ENCODE data around the gene TNIP1. TPM values are rescaled to one million over a fixed set of nuclear protein-coding genes. Genes with fewer than 3 reads are reported as not detected.
A peak's percentile ranks its signal among the peaks of the same experiment; 100 is the strongest.

TNIP1 gene
- polyA plus RNA-seq, 2 of the 4 experiments (the other 2 are of a cell fraction): 48.4 to 53.4 TPM

- ATAC-seq (no peak), FAIRE-seq (no peak), DNase-seq (ENCODE audit: low read depth in 1 of 2, low spot score in 1 of 2) (no peak)
- Histone ChIP-seq H3K4me3 (no peak overlapping the region), H3K4me2 (no peak overlapping the region), H3K4me1 (peaks cover 20% of the 10 kb centered on the region), H3K9me3 (no peaks in the 10 kb centered on the region), H3K27ac (peak overlapping the region in 1 of 2 experiments; percentile 17; a peak in 1 of 6 replicates)
- TF ChIP-seq CTCF (IDR thresholded peaks at IDR 0.05) (no peak), FOSL2 (IDR thresholded peaks at IDR 0.05) (no peak), FOSL2 (CRISPR knock-in tag; IDR thresholded peaks at IDR 0.05) (no peak), MAFK (IDR thresholded peaks at IDR 0.05; ENCODE audit: partially characterized antibody) (no peak), POLR2AphosphoS2 (conservative IDR thresholded peaks at IDR 0.05; ENCODE audit: low read length) (no peak), HOXB5 (CRISPR knock-in tag; IDR thresholded peaks at IDR 0.05) (no peak), POLR2A (IDR thresholded peaks at IDR 0.05; ENCODE audit: low read length) (no peak), GATA3 (IDR thresholded peaks at IDR 0.05; ENCODE audit: borderline replicate concordance) (no peak)
- ChIA-PET CTCF (interaction anchor here (1.6 to 13.9 kb wide), 5 partner anchors 11 to 110 kb away, joined by 5 to 704 read pairs (median 151); partner anchors contain the start of gene TNIP1), POLR2A (no interaction called here)
- WGBS (ENCODE audit: missing lambda C conversion rate): 90% methylated on average over 3 of the region's 3 CpGs
Observed at GRCh38 chr5:151054709-151055108, 26.1 kb downstream of the TNIP1 start.

DNA sequence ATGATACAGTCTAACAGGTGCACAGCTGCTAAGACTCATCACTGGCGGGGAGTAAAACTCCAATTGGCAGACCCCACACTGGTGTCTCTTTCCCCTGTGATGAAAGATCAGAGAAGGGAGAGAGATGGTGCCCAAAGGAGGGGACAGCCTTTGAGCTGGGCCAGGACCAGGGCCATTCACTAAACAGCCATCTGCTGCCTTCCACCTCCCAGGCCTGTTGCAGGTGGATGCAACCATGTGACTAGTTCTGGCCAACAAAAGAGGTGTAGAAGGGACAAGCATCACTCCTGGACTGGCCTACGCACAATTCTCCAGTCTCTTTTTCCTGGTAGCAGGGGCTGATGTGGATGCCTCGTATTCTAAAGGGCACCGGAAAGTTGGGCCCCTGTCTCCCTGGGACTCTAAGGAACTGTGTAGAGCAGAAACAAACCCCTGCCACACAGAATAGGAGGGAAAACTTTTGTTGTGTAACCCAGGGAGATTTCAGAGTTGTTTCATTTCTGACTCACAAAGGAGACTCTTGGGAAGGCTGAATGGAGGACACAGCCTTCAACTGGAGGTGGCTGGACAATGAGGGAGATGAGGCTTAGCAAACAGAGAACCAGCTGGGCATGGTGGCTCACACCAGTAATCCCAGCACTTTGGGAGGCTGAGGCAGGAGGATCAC is 26.9 kb downstream of the TNIP1 start:
- ATAC-seq: no peak
- Histone ChIP-seq H3K4me2 (no peak overlapping the region), H3K27ac (no peak overlapping the region; a peak in 1 of 6 replicates), H3K4me1 (peaks cover 12% of the 10 kb centered on the region), H3K4me3 (no peak overlapping the region), H3K9me3 (no peaks in the 10 kb centered on the region)
- ChIA-PET CTCF (interaction anchor here (1.6 to 13.9 kb wide), 5 partner anchors 12 to 111 kb away, joined by 5 to 704 read pairs (median 151); partner anchors contain the start of gene TNIP1), POLR2A (no interaction called here)
- DNase-seq (ENCODE audit: low read depth in 1 of 2, low spot score in 1 of 2): no peak
- no peak for FAIRE-seq
- TF ChIP-seq, protein P1, sequence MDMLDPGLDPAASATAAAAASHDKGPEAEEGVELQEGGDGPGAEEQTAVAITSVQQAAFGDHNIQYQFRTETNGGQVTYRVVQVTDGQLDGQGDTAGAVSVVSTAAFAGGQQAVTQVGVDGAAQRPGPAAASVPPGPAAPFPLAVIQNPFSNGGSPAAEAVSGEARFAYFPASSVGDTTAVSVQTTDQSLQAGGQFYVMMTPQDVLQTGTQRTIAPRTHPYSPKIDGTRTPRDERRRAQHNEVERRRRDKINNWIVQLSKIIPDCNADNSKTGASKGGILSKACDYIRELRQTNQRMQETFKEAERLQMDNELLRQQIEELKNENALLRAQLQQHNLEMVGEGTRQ (IDR thresholded peaks at IDR 0.05): no peak
- TF ChIP-seq E2F6 (IDR thresholded peaks at IDR 0.05; ENCODE audit: borderline replicate concordance, low read depth): no peak
- no peak for TF ChIP-seq PBX3 (IDR thresholded peaks at IDR 0.05)
- TF ChIP-seq MYC (IDR thresholded peaks at IDR 0.05; ENCODE audit: borderline replicate concordance, low read length): no peak
- no peak for TF ChIP-seq CBX8 (IDR thresholded peaks at IDR 0.05)
- no peak for TF ChIP-seq ZC3H11A (IDR thresholded peaks at IDR 0.05)
- 94% methylated on average over 4 of the region's 4 CpGs for WGBS (ENCODE audit: missing lambda C conversion rate)

DNA sequence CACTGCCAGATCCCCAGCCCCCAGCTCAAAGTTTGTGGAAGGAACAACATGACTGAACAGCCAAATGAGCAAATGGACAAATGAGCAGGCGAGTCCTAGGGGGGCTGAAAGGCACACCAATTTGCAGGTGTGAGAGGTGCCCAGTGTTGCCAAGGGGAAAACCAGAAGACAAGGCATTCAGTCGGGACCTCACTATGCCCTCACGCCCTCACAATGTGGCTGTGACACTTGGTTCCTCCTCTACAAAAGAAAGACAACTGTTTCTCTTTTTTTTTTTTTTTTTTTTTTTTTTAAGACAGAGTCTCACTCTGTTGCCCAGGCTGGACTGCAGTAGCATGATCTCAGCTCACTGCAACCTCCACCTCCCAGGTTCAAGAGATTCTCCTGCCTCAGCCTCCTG is 28.0 kb downstream of the TNIP1 start:
- CTCF ChIA-PET: interaction anchor here (0.6 to 13.9 kb wide), 19 partner anchors 13 to 600 kb away, joined by 3 to 704 read pairs (median 12); partner anchors contain the start of genes GPX3 and TNIP1
- no peak overlapping the region for H3K4me2 ChIP-seq
- ATAC-seq (no peak), FAIRE-seq (no peak), DNase-seq (ENCODE audit: low read depth in 1 of 2, low spot score in 1 of 2) (no peak)
- POLR2A ChIA-PET: no interaction called here
- no peaks in the 10 kb centered on the region for H3K9me3 ChIP-seq
- H3K27ac ChIP-seq: no peak overlapping the region; a peak in 1 of 6 replicates
- peaks cover 12% of the 10 kb centered on the region for H3K4me1 ChIP-seq
- 91% methylated on average over 3 of the region's 3 CpGs for WGBS (ENCODE audit: missing lambda C conversion rate)
- no peak overlapping the region for H3K4me3 ChIP-seq
- TF ChIP-seq FOSB (CRISPR knock-in tag; IDR thresholded peaks at IDR 0.05) (no peak), ELK1 (IDR thresholded peaks at IDR 0.05; ENCODE audit: low read depth, low read length) (no peak), PBX3 (IDR thresholded peaks at IDR 0.05) (no peak), ZFP36 (IDR thresholded peaks at IDR 0.05; ENCODE audit: borderline replicate concordance, partially characterized antibody) (no peak)

All from A549 (cell line).